OCI-LY1 (cell line): ENCODE measurements around the gene TWF1.

ENCODE experiments used
- EZH2 ChIP-seq: fragments of 200-600 bp; sonication (generic), shearing (Covaris generic); IDR thresholded peaks from 2 replicates; pipeline ENCODE4 v1.8.0; 2017; ENCODE audit warnings: borderline replicate concordance, mixed run types, mild to moderate bottlenecking, antibody characterized with exemption, low read length, moderate library complexity, mixed read lengths
- TF ChIP-seq, protein P1 (sequence below): fragments of 200-600 bp; sonication (generic), shearing (Covaris generic); IDR thresholded peaks from 2 replicates; pipeline ENCODE4 v1.5.1; 2017; ENCODE audit warnings: mild to moderate bottlenecking, antibody characterized with exemption, low read length, moderate library complexity, mixed read lengths

DNA sequence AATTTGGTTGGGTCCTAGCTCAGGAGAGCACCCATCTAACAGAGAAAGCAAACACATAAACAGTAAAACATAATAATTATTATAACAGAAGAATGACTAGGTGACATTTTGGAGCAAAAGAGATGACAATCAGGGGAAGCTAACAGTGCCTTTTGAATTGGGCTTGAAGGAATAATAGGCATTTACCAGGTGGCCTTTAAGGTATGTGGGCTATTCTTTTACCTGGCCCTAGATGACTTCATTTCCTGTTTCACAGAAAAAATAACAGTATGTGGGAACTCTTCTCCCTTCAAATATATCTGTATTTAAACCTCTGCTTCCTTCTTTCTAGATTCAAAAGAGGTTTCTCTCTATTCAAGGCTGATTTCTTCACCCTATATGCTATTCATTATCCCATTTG is 43.5 kb downstream of the TWF1 start:
- TF ChIP-seq, protein P1, sequence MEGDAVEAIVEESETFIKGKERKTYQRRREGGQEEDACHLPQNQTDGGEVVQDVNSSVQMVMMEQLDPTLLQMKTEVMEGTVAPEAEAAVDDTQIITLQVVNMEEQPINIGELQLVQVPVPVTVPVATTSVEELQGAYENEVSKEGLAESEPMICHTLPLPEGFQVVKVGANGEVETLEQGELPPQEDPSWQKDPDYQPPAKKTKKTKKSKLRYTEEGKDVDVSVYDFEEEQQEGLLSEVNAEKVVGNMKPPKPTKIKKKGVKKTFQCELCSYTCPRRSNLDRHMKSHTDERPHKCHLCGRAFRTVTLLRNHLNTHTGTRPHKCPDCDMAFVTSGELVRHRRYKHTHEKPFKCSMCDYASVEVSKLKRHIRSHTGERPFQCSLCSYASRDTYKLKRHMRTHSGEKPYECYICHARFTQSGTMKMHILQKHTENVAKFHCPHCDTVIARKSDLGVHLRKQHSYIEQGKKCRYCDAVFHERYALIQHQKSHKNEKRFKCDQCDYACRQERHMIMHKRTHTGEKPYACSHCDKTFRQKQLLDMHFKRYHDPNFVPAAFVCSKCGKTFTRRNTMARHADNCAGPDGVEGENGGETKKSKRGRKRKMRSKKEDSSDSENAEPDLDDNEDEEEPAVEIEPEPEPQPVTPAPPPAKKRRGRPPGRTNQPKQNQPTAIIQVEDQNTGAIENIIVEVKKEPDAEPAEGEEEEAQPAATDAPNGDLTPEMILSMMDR, result no peak
- no peak for TF ChIP-seq EZH2
